NCI-H526 (cell line): ENCODE data around the gene UNG.
A peak's percentile ranks its signal among the peaks of the same experiment; 100 is the strongest.
"Not testable (repeated sequence)": the region's sequence is repeated elsewhere in the genome, so short reads cannot be mapped to it uniquely, and the experiment has no call there.

Experiments
- DNase-seq, 2 experiments: peaks; one replicate each; lab custom pipeline; 2025; lab: John Stamatoyannopoulos, UW

The UNG gene

DNA sequence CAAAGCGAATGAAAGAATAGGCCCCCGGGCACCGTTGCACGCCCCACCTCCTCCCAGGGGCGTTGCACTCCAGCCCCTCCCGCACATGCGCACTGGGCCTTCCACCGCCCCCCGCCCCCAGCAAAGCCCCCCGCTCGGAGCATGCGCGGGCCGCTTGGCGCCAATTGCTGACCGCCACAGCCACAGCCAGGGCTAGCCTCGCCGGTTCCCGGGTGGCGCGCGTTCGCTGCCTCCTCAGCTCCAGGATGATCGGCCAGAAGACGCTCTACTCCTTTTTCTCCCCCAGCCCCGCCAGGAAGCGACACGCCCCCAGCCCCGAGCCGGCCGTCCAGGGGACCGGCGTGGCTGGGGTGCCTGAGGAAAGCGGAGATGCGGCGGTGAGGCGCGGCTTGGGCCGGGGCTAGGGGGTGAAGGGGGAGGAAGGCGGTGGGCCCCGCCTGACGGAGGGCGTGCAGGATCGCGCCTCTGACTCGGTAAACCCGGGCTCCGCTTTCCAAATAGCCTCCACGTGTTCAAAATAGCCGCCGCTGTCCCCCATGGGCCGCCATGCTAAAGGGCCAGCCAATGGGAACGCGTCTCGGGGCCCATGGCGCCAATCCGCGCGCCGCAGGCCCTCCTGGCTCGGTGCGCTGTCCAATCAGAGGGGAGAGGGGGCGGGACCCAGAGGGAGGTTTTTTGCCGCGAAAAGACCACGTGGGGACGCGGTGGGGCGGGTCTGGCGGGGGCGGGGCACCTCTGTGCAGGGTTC is at the start of gene UNG:
Gene UNG (plus strand): TSS at position 163 of the 748 bp plus-strand sequence. CDS start 83 bp downstream, at position 246.
- DNase-seq = peak; percentile 87 to 98

DNA sequence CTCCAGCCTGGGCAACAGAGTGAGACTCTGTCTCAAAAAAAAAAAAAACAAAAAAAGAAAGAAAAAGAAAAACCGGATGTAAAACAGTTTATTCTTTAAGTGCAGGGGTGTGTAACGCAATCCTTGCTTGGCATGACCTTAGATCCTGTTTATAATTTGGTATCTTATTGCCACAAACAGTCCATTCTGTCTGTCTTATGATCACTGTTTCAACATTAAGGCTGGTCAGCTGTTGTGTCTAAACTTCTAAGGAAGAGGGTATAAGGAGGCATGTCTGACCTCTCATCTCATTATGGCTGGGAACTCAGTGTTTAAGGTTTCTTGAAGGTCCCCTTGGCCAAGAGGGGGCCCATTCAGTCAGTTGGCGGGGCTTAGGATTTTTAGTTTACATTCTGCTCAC is 48.7 kb upstream of the UNG start:
- DNase-seq = not testable (repeated sequence)

DNA sequence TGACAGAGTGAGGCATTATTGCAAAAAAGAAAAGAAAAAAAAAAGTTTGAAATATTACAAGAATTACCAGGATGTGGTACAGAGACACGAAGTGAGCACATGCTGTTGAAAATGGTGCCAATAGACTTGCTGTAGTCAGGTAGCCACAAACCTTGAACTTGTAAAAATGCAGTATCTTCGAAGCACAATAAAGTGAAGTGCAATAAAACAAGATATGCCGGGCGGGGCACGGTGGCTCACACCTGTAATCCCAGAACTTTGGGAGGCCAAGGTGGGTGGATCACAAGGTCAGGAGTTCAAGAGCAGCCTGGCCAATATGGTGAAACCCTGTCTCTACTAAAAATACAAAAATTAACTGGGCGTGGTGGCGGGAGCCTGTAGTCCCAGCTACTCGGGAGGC is 47.6 kb upstream of the UNG start:
- DNase-seq = not testable (repeated sequence)

DNA sequence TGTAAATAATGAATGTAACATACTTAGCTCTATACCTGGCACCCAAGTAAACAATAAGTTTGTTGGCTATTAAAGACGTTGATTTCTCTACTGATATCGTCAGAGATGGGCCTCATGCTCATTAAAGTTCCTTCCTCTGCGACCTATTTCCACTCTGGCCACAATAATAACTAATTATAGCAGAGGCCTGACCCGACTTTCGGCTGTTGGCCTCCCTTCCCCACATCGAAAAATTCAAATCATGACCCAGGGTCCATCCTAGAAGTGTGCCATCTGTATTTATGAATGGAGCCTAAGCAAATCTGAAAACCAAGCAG is 45.3 kb upstream of the UNG start:
- DNase-seq = no peak

DNA sequence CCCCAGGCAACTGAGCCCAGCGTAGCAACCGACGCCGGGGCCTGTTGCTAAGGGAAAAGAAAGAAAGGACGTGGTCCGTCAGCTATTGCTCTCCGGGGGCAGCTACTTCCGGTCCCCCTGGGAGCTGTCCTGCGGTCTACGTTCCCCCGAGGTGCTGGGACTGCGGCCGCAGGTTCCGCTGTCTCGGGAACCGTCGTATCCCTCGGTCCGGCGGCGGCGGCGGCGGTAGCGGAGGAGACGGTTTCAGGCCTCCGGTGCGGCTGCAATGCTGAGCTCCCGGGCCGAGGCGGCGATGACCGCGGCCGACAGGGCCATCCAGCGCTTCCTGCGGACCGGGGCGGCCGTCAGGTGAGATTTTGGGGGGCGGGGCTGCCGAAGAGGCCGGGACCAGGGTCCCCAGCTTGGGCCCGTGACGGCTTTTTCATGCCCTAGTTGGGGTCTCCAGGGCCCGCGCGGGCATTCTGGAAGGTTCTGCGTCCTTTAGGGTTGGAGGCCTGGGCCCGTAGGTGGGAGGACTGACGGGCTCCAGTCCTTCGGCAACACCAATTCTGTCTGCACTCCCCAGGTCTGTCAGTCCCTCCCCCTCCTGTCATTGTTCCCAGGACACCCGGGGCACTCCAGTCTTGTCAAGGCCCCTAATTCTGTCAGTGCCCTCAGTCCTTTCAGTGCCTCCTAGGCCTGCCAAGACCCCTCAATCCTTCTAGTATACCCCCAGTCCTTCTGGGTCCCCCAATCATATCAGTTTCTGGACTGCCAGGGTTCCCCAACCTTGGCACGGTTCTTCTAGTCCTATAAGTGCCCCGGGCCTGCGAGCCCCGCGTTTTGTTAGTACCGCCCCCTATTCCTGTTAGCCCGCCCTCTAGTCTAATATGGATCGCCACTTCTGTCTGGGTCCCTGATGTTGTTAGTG is 44.7 kb upstream of the UNG start, which contains the start of gene USP30:
Gene USP30 (plus strand): TSS at position 163 of the 910 bp plus-strand sequence. CDS start 103 bp downstream, at position 266.
- peak; percentile 84 to 95 for DNase-seq

DNA sequence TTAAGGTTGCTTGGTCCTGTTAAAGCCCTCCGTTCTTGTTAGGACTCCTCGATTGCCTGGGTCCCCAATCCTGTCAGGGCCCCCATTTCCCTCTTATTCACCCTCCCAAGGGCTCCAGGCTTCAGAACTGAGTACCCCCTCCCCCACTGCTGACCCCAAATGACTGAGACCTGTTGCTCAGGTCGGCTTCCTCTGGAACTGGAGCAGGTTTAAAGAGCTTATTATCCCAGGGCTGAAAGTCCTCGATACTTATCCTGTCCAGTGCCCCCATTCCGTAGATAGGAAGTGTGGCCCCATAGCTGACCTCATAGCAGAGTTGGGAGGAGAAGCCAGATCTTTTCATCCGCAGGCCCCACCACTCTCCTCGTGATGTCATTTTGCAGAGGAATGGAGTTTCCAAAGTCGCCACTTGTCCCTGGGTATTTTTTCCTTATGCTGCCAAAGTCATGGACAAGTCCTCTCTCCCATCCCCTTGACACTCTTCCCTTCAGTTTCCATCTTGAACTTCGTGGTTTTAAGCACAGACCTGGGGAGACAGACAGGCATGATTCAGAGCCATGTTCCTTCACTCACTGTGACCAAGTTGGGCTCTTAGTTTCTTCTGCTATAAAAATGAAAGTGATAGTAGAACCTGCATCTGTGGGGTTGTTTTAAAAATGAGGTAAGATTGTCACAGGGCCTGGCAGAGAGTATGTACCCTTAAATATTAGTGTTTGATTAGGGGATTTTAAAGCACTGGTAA is 43.8 kb upstream of the UNG start:
- DNase-seq = no peak

DNA sequence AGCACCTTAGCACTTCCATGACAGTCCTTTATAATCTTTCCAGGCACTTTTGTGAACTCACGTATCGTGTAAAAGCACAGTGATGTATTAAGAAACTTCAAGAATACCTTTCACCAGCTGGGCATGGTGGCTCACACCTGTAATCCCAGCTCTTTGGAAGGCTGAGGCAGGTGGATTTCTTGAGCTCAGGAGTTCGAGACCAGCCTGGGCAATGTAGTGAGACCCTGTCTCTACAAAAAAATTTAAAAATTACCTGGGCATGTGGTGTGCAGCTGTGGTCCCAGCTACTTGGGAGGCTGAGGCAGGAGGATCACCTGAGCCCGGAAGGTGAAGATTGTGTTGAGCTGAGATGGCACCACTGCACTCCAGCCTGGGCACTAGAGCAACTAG is 43.3 kb upstream of the UNG start:
- not testable (repeated sequence) for DNase-seq

DNA sequence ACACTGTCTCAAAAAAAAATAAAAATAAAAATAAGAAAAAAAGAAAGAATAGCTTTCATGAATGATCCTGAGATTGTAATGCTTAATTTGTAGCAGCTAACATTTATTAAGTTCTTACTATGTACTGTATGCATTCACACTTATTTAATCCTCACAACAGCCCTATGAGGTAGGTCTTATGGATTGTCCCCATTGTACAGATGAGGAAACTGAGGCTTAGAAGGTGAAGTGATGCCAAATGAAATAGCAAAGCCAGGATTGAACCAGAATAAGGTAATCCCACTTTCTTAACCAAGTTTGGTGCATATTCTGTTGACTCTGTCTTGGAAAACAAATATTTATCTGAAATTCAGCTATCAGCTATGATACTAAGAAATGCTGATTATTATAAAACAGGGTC is 42.9 kb upstream of the UNG start:
- DNase-seq = no peak

DNA sequence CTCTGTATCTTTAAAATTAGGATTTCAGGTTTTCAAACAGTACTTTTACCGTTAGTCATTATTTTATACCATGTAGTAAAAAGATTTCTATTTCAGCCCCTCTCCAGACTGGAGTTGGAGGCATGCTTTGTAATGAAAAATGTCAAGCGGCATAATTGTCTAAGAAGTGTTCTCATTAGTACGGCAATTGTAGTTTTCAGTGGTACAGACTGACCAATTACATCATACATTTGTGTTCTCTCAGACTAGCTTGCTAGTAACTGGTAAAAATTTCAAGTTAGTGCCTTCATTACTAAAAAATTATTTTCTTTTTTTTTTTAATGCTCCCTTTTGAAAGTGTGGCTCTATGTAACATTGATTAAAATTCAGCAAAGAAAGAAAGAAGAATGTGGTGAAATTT is 40.5 kb upstream of the UNG start:
- DNase-seq = no peak

DNA sequence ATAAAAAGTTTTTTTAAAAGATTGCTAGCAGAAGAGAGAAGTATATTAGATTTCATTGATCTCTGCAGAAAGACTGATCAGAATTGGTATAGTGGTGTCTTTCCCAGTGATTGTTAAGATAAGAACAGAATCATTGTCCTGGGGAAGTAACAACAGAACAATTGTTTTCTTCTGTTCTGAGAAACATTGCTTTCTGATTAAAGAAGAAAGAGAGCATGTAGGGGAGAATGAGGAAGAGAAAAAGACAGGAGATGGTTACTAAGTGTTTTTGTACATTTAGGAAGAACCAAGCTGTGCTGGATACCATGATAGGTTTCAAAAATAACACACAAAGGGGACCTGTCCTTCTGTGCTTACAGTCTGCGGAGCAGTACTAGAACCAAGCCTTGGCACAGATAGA is 40.0 kb upstream of the UNG start:
- DNase-seq = no peak

DNA sequence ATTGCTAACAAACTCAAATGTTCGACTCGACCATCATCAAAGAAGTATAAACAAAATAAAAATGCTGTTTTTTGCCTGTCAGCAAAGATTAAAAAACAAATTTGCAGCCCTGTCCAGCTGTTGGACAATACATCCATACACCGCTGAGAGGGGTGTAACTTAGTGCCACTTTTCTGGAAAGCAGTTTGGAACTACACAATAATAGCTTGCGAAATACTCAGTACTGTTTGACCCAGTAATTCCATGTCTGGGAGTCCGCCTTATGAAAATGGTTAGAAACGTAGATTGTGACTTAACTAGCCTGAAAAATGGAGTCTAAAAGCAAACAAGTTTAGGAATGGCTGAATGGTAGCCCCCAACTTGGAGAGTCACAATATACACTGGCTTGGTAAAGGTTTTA is 38.6 kb upstream of the UNG start:
- no peak for DNase-seq

DNA sequence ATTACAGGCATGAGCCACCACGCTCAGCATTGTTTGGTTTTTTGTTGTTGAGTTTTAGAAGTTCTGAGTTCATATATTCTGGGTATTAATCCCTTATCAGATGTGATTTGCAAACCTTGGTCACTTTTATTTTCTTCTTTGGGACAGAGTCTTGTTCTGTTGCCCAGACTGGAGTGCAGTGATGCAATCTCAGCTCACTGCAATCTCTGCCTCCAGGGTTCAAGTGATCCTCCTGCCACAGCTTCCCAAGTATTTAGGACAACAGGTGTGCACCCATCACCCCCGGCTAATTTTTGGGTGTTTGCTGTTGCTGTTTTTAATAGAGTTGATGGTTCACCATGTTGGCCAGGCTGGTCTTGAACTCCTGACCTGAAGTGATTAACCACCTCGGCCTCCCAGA is 33.3 kb upstream of the UNG start:
- DNase-seq = no peak

DNA sequence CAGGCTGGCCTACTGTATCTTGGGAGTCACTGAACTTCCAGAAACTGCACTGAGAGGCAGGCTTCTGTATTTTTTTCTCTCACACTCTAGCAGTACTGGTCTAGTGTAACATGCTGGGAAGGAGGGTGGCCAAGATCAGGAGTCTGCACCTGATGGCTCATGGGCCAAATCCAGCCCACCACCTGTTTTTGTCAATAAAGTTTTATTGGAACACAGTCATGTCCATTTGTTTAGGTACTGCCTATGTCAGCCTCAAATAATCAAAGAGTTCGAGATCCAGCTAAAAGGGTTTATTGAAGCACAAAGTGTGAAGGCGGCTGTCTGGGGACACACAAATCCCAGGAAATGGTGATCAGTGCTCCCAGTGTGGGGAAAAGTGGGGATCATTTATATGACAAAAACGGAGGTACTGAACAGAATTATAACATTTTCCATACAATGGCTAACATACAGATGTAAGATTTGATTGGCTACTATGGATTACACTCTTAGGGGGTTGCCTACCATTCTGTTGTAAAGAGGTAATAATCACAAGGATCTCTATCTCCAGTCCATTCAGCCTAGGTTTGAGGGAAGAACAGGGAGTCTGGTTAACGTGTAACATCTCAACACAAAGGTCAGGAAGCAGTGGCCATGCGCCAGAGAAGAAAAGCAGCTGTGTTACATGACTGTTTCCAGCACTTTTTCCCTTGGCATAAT is 32.1 kb upstream of the UNG start:
- DNase-seq = no peak

DNA sequence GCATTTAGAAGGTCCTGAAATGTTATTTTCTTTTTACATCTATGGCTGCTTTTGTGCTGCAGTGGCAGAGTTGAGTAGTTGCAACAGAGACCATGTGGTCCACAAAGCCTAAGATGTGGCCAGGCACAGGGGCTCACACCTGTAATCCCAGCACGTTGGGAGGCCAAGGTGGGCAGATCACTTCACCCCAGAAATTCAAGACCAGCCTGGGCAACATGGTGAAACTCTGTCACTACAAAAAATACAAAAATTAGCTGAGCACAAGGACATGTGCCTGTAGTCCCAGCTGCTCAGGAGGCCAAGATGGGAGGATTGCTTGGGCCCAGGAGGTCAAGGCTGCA is 31.6 kb upstream of the UNG start:
- no peak for DNase-seq

DNA sequence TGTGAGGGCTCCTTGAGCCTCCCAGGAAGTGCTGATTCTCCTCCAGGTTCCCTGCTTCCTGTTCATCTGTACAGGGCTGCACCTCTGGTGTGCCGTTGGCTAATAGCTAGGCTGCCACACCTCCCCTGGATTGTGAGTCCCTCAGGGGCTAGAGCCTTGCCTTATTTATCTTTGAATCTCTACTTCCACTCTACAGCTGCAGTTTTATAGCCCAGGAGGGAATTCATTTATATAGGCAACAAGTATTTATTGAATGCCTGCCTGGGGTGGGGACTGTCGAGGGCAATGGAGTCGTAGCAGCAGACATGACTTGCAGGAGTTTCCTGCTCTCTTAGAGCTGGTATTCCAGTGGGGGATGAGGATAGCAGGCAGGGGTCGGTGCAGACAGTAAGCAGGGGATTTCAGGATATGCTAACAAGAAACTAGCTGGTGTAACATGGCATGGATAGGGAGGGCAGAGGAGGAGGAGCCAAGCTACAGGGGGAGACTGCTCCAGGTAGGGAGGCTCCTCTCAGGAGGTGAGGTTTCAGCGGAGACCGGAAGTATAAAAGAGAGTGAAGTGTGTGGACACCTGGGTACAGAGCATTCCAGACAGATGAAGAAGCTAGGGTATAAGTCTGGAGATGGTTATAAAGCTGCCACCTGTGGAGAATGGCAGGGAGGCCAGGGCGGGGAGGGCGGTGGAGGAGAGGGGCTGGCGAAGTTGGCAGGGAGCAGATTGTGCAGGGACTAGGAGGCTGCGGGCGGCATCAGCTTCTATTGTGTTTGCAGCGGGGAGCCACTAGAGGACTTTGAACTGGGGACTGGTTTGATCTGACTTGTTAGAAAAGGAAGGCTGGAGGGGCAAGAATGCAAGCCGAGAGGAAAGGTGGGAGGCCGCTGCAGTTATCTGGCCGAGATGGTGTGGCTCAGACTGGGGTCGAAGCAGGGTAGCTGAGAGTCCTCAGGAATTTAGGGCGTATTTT is 27.8 kb upstream of the UNG start:
- peak; percentile 2 to 14 for DNase-seq

DNA sequence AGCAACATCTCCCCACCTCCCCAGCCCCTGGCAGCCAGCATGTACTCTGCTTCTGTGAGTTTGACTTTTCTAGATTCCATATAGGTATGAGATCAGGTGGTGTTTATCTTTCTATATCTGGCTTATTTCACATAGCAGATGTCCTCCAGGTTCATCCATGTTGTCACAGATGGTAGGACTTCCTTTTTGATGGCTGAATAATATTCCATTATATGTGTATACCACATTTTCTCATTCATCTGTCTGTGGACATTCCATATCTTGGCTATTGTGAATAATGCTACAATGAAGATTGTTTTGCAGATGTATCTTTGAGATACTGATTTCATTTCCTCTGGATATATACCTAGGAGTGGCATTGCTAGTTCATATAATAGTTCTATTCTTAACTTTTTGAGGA is 22.5 kb upstream of the UNG start:
- DNase-seq = no peak

DNA sequence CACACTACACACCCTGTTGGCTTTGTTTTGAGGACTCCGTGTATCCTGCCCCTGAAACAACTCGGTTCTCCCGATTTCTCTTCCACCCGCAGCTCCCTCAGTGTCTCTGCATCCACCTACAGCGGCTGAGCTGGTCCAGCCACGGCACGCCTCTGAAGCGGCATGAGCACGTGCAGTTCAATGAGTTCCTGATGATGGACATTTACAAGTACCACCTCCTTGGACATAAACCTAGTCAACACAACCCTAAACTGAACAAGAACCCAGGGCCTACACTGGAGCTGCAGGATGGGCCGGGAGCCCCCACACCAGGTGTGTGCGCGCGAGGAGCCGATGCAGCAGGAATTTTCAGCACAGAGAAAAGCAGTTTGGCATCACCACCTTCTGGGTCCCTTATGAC is 14.6 kb upstream of the UNG start:
- no peak for DNase-seq

DNA sequence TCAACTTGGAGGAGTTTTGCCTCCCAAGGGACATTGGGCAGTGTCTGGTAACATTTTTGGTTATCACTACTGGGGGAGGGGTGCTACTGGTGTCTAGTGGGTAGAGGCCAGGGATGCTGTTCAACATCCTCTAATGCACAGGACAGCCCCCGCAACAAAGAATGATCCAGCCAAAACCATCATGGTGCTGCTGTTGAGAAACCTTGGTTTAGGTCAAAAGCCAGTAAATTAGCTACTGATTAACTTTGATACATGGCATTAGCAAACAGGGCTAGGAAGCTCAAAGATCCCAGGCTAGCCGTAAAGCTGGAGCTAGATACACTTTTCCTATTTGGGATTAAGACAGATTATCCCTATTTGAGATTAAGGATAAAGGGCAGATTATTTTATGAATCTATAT is 13.0 kb upstream of the UNG start:
- no peak for DNase-seq

DNA sequence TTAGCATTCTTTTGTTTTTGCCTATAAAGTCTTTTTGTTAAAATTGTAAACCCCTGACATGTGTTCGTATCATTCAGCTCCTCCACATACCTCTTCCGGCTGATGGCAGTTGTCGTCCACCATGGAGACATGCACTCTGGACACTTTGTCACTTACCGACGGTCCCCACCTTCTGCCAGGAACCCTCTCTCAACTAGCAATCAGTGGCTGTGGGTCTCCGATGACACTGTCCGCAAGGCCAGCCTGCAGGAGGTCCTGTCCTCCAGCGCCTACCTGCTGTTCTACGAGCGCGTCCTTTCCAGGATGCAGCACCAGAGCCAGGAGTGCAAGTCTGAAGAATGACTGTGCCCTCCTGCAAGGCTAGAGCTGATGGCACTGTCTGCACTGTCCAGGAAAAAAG is 11.8 kb upstream of the UNG start:
- DNase-seq = no peak

DNA sequence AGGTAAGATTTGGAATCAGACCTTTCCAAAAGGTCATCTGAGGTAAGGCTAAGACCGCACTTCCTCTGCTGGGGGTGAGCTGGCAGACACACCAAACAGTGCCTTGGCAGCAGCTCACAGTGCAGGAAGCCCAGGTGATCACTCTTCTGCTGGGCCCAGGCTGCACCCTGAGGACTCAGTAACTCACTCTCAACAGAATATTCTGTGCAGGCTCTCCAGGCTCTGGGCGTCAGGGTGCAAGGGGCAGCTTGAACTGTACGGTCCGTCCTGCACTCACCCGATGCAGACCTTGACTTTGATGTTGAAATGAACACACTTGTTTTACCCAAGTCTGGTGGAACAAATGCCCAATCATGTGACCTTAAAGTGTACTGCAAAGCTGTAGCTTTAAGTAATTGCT is 10.1 kb upstream of the UNG start:
- DNase-seq = no peak

DNA sequence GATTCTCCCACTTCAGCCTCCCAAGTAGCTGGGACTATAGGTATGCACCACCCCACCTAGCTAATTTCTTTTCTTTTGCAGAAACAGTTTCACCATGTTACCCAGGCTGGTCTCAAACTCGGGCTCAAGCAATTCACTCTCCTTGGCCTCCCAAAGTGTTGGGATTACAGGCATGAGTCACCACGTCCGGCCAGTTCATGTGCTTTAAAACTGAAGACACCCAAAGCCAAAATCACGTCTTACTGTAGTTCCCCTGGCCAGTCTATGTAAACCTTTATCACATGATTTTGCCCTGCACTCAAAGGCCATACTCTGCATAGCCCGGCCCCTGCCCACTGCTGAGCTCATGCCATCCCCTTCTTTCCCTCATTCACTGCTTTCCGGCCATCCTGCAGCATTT is 8.6 kb upstream of the UNG start:
- no peak for DNase-seq
